ENCODE measurements around the gene ABHD1.
"Not testable (repeated sequence)": the region's sequence is repeated elsewhere in the genome, so short reads cannot be mapped to it uniquely, and the experiment has no call there.

The ABHD1 gene

GRCh38 chr2:27123302-27124150 is at the start of gene ABHD1:
Gene ABHD1 (plus strand): TSS chr2:27123815. CDS start chr2:27123949, 134 bp downstream.
- DNase-seq (ENCODE audit: low read depth) = peak; percentile 50

GRCh38 chr2:27074738-27075565 is 48.7 kb upstream of the ABHD1 start:
- no peak for DNase-seq (ENCODE audit: low read depth)

- not testable (repeated sequence) for DNase-seq (ENCODE audit: low read depth)
Observed at GRCh38 chr2:27075566-27075871, 48.1 kb upstream of the ABHD1 start.

GRCh38 chr2:27076323-27076722 is 47.3 kb upstream of the ABHD1 start:
- DNase-seq (ENCODE audit: low read depth) = no peak

- no peak for DNase-seq (ENCODE audit: low read depth)
Observed at GRCh38 chr2:27077231-27077630, 46.4 kb upstream of the ABHD1 start.

GRCh38 chr2:27078267-27079194 is 45.1 kb upstream of the ABHD1 start, which contains the start of gene EMILIN1:
Gene EMILIN1 (plus strand): TSS chr2:27078615. CDS start chr2:27079066, 451 bp downstream.
- DNase-seq (ENCODE audit: low read depth) = no peak

GRCh38 chr2:27079233-27080139 is 44.1 kb upstream of the ABHD1 start:
- no peak for DNase-seq (ENCODE audit: low read depth)

- DNase-seq (ENCODE audit: low read depth) = no peak
Observed at GRCh38 chr2:27080140-27080469, 43.5 kb upstream of the ABHD1 start.

- DNase-seq (ENCODE audit: low read depth) = no peak
Observed at GRCh38 chr2:27080603-27080936, 43.0 kb upstream of the ABHD1 start.

- no peak for DNase-seq (ENCODE audit: low read depth)
Observed at GRCh38 chr2:27081984-27082772, 41.4 kb upstream of the ABHD1 start.

- DNase-seq (ENCODE audit: low read depth) = no peak
Observed at GRCh38 chr2:27082773-27083409, 40.7 kb upstream of the ABHD1 start.

- no peak for DNase-seq (ENCODE audit: low read depth)
Observed at GRCh38 chr2:27083410-27084296, 40.0 kb upstream of the ABHD1 start.

GRCh38 chr2:27084297-27085061 is 39.1 kb upstream of the ABHD1 start:
- no peak for DNase-seq (ENCODE audit: low read depth)

GRCh38 chr2:27085062-27085672 is 38.4 kb upstream of the ABHD1 start:
- no peak for DNase-seq (ENCODE audit: low read depth)

- no peak for DNase-seq (ENCODE audit: low read depth)
Observed at GRCh38 chr2:27085673-27086089, 37.9 kb upstream of the ABHD1 start.

- peak; percentile 99 for DNase-seq (ENCODE audit: low read depth)
Observed at GRCh38 chr2:27086090-27086723, 37.4 kb upstream of the ABHD1 start.

Data from stimulated activated CD8-positive, alpha-beta memory T cell treated with anti-CD3 and anti-CD28 coated beads, Interleukin-12 subunit alpha, Interleukin-12 subunit beta, amount 100 ng/mL, for 4 hours (primary cell).